Neural progenitor cell (in vitro differentiated cells): ENCODE measurements around the gene SYCE1.

Experiments used
- EZH2 ChIP-seq: fragments of 200-600 bp; sonication (generic); IDR thresholded peaks from 2 replicates; pipeline ENCODE4 v1.6.1; 2017; ENCODE audit warnings: antibody characterized with exemption, mild to moderate bottlenecking, moderate library complexity
- EZH2phosphoT487 ChIP-seq: fragments of 200-600 bp; sonication (generic); IDR thresholded peaks from 2 replicates; pipeline ENCODE4 v1.6.1; 2017; ENCODE audit warnings: antibody characterized with exemption
- TF ChIP-seq, protein P1 (sequence below): fragments of 200-600 bp; sonication (generic); IDR thresholded peaks from 2 replicates; pipeline ENCODE4 v1.5.1; 2017; ENCODE audit warnings: antibody characterized with exemption, mild to moderate bottlenecking

DNA sequence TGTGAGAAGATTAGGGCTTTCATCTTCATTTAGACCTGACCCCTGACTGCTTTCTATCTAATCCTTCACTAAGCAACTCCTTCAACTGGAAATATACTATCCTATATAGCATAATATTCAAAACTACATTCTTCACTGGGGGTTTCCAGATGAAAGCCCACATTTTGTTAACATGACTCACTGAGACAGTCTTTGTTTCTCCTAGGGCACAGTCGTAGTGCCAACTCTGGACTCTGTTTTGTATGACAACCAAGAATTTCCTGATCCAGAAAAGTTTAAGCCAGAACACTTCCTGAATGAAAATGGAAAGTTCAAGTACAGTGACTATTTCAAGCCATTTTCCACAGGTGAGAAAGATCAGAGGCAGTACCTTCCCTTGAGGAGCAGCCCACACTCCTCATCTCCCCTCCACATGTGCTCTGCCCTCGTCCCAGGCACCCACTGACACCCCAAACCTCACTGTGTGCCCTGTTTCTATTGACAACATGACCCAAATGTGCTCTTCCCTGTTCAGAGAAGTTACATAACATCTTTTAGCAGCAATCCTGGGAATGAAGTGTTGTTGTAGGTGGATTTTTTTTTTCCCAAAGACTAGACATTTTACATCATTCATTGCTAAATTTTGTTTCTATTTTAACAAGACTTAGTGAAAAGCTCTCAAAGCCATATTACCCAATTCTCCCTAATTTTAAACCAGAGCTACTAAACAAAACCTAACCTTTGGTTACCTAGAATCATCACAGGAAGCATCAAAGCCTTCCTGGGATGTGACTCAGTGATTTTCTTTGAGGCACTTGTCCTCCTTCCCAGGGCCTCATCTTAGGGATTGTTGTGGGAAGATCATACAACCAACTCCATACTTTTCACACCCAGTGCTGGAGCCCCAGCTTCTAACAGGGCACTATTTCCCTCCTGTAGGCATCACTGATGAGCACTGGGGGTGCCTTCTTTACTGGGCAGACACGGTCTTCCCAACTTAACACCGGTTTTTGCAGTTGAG, 27.5 kb downstream of the SYCE1 start:
- TF ChIP-seq, protein P1, sequence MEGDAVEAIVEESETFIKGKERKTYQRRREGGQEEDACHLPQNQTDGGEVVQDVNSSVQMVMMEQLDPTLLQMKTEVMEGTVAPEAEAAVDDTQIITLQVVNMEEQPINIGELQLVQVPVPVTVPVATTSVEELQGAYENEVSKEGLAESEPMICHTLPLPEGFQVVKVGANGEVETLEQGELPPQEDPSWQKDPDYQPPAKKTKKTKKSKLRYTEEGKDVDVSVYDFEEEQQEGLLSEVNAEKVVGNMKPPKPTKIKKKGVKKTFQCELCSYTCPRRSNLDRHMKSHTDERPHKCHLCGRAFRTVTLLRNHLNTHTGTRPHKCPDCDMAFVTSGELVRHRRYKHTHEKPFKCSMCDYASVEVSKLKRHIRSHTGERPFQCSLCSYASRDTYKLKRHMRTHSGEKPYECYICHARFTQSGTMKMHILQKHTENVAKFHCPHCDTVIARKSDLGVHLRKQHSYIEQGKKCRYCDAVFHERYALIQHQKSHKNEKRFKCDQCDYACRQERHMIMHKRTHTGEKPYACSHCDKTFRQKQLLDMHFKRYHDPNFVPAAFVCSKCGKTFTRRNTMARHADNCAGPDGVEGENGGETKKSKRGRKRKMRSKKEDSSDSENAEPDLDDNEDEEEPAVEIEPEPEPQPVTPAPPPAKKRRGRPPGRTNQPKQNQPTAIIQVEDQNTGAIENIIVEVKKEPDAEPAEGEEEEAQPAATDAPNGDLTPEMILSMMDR = no peak
- TF ChIP-seq EZH2 (no peak), EZH2phosphoT487 (no peak)
